ENCODE measurements around the gene NLGN1.

DNA sequence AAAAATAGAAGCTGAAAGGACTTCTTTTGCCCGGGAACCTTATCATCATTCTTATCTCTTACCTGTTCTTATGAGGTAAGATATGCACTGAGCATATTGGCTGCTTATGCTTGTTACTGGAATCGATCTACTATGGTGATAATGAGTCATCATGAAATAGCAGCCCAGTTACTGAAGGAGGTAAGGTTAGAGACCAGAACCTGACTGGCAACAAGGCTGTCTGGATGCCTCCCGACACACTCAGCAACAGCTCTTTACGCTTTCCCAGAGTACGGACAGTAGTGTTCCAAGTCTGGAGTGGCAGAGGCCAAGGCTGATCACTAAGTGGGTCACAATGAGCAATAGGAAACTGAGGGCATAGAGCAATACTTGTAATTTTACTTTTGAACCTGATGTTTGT lies 314.1 kb downstream of the NLGN1 start:
- TF ChIP-seq ZFP30 (CRISPR knock-in tag; IDR thresholded peaks at IDR 0.05) (no peak), RARB (CRISPR knock-in tag; IDR thresholded peaks at IDR 0.05) (no peak)

All from SK-N-SH treated with all-trans-retinoic acid at 6 μM for 48 hours (cell line).